NOMO-1 (cell line): ENCODE results near the gene HOXD11.

Experiments used
- DNase-seq, 2 experiments: peaks; one replicate each; lab custom pipeline; 2025; ENCODE audit not compliant: unreplicated experiment in 2 of 2; lab: John Stamatoyannopoulos, UW

Gene HOXD11

GRCh38 chr2:176081376-176081836 is 25.7 kb upstream of the HOXD11 start:
- DNase-seq: no peak

GRCh38 chr2:176081837-176082524 is 25.1 kb upstream of the HOXD11 start:
- DNase-seq: no peak

- no peak for DNase-seq
Measured at GRCh38 chr2:176082525-176082823, 24.6 kb upstream of the HOXD11 start.

- no peak for DNase-seq
Measured at GRCh38 chr2:176082824-176083751, 24.0 kb upstream of the HOXD11 start.

GRCh38 chr2:176083796-176084261 is 23.3 kb upstream of the HOXD11 start, which contains the start of gene EVX2:
TSS of gene EVX2 (minus strand) at chr2:176083962. CDS start at chr2:176083776, 186 bp downstream.
- no peak for DNase-seq

- DNase-seq: no peak
Measured at GRCh38 chr2:176084611-176085119, 22.4 kb upstream of the HOXD11 start.

GRCh38 chr2:176085120-176085788 is 21.8 kb upstream of the HOXD11 start:
- no peak for DNase-seq

GRCh38 chr2:176085861-176086771 is 21.0 kb upstream of the HOXD11 start:
- DNase-seq: no peak

- no peak for DNase-seq
Measured at GRCh38 chr2:176087330-176088047, 19.6 kb upstream of the HOXD11 start.

- DNase-seq: peak; percentile 38 to 57
Measured at GRCh38 chr2:176088048-176088936, 18.8 kb upstream of the HOXD11 start.

- DNase-seq: no peak
Measured at GRCh38 chr2:176088937-176089842, 17.9 kb upstream of the HOXD11 start.

- DNase-seq: no peak
Measured at GRCh38 chr2:176089843-176090395, 17.2 kb upstream of the HOXD11 start.

- no peak for DNase-seq
Measured at GRCh38 chr2:176090862-176091261, 16.2 kb upstream of the HOXD11 start.

GRCh38 chr2:176091329-176092258 is 15.5 kb upstream of the HOXD11 start:
- no peak for DNase-seq

GRCh38 chr2:176092270-176093144 is 14.6 kb upstream of the HOXD11 start, which contains the start of gene HOXD13:
TSS of gene HOXD13 (plus strand) at chr2:176092721. CDS start at chr2:176092891, 170 bp downstream.
- no peak for DNase-seq
